Measurements from ENCODE around the gene GOT2.

The GOT2 gene

Small RNA genes within 50 kb of the gene (small RNA-seq; reads per million reads assigned to genes)
- gene RN7SL143P = 0 to 0.35 reads per million in 2 experiments
- 0 reads per million in 2 experiments for gene RNU6-1155P
